PC-3 (cell line): Measurements from ENCODE around the gene SNX8. TPM values are rescaled to one million over a fixed set of nuclear protein-coding genes. Genes with fewer than 3 reads are reported as not detected.

Experiments used
- ATAC-seq: fragments of 200-7000 bp; cut with Tn5 transposase; 2 replicates; pipeline ENCODE4 v1.9.1; 2020; ENCODE audit warnings: mild to moderate bottlenecking, moderate library complexity
- BruUV-seq: library from RNA; stranded (reverse); fragments of 400-500 nt; replicated peaks from 2 replicates; lab custom pipeline; 2021; lab: Mats Ljungman, UMichigan
- CTCF ChIA-PET: fragments of 300-600 bp; sonication (Branson Sonifier 250); formaldehyde crosslinking; loops from one replicate; lab custom pipeline; 2022; ENCODE audit warnings: antibody characterized with exemption; lab: Charles Lee
- POLR2A ChIA-PET: fragments of 300-600 bp; sonication (Branson Sonifier 250); formaldehyde crosslinking; loops from one replicate; lab custom pipeline; 2022; ENCODE audit warnings: antibody characterized with exemption; ENCODE audit not compliant: unreplicated experiment; lab: Charles Lee
- DNase-seq: peaks from one replicate; pipeline ENCODE4 v3.0.0-alpha.2; 2015
- H2AFZ ChIP-seq: fragments of 300-600 bp; sonication (generic); 2 replicates; pipeline ENCODE4 v1.6.0; 2016; ENCODE audit warnings: antibody characterized with exemption, low read length
- H3F3A ChIP-seq: fragments of 300-600 bp; sonication (generic); one replicate; pipeline ENCODE4 v1.6.0; 2017; ENCODE audit warnings: antibody characterized with exemption, low read length, control low read depth, mild to moderate bottlenecking; ENCODE audit not compliant: unreplicated experiment
- H3K27ac ChIP-seq: fragments of 300-600 bp; sonication (generic); 2 replicates; pipeline ENCODE4 v1.5.1; 2016; ENCODE audit warnings: mild to moderate bottlenecking, low read length
- H3K27me3 ChIP-seq: fragments of 300-600 bp; sonication (generic); 2 replicates; pipeline ENCODE4 v1.6.1; 2016; ENCODE audit warnings: low read length, mixed read lengths
- H3K36me3 ChIP-seq: fragments of 300-600 bp; sonication (generic); 2 replicates; pipeline ENCODE4 v1.6.1; 2016; ENCODE audit warnings: low read depth, mixed run types, low read length, mixed read lengths
- H3K4me1 ChIP-seq: fragments of 300-600 bp; sonication (generic); 2 replicates; pipeline ENCODE4 v1.5.1; 2016; ENCODE audit warnings: low read length; ENCODE audit not compliant: insufficient read depth
- H3K4me2 ChIP-seq: fragments of 300-600 bp; sonication (generic); 2 replicates; pipeline ENCODE4 v1.6.0; 2016; ENCODE audit warnings: low read length
- H3K4me3 ChIP-seq: fragments of 300-600 bp; sonication (generic); 2 replicates; pipeline ENCODE4 v1.5.1; 2016; ENCODE audit warnings: mild to moderate bottlenecking, low read length, mixed read lengths
- H3K79me2 ChIP-seq: fragments of 300-600 bp; sonication (generic); 2 replicates; pipeline ENCODE4 v1.6.1; 2017; ENCODE audit warnings: low read length, mixed read lengths
- H3K9ac ChIP-seq: fragments of 300-600 bp; sonication (generic); 2 replicates; pipeline ENCODE4 v1.6.0; 2016; ENCODE audit warnings: mild to moderate bottlenecking, low read length
- H3K9me2 ChIP-seq: fragments of 300-600 bp; sonication (generic); replicated peaks from 2 replicates; pipeline ENCODE4 v1.6.1; 2016; ENCODE audit warnings: mixed run types, low read length, mixed read lengths
- H3K9me3 ChIP-seq: fragments of 300-600 bp; sonication (generic); 2 replicates; pipeline ENCODE4 v1.6.1; 2016; ENCODE audit warnings: low read length, mixed read lengths
- H4K20me1 ChIP-seq: fragments of 300-600 bp; sonication (generic); 2 replicates; pipeline ENCODE4 v1.6.1; 2016; ENCODE audit warnings: low read length, mixed read lengths
- EZH2 ChIP-seq: fragments of 300-600 bp; sonication (generic); IDR thresholded peaks from one replicate; pipeline ENCODE4 v1.6.1; 2017; ENCODE audit warnings: antibody characterized with exemption, mild to moderate bottlenecking, low read length; ENCODE audit not compliant: unreplicated experiment
- EZH2phosphoT487 ChIP-seq: fragments of 300-600 bp; sonication (generic); IDR thresholded peaks from 2 replicates; pipeline ENCODE4 v1.6.1; 2018; ENCODE audit warnings: mild to moderate bottlenecking, antibody characterized with exemption, low read length, borderline replicate concordance
- intact Hi-C: fragments of 100-400 bp; cut with micrococcal nuclease; formaldehyde crosslinking; loops from 2 replicates; pipeline ENCODE4 v1.9.0; 2023
- total RNA-seq: library from RNA; depleted of rRNA; stranded (reverse); fragments of >200 nt; gene quantifications from 2 replicates; pipeline ENCODE4 v1.2.3, GENCODE V29; 2014
- TF ChIP-seq, protein P1 (sequence below): fragments of 300-600 bp; sonication (generic); conservative IDR thresholded peaks from 2 replicates; pipeline ENCODE4 v1.5.1; 2017; ENCODE audit warnings: antibody characterized with exemption, low read depth, mild to moderate bottlenecking, low read length

The SNX8 gene
- total RNA-seq, 1 experiment from 2014 or later = 12.3 TPM

DNA sequence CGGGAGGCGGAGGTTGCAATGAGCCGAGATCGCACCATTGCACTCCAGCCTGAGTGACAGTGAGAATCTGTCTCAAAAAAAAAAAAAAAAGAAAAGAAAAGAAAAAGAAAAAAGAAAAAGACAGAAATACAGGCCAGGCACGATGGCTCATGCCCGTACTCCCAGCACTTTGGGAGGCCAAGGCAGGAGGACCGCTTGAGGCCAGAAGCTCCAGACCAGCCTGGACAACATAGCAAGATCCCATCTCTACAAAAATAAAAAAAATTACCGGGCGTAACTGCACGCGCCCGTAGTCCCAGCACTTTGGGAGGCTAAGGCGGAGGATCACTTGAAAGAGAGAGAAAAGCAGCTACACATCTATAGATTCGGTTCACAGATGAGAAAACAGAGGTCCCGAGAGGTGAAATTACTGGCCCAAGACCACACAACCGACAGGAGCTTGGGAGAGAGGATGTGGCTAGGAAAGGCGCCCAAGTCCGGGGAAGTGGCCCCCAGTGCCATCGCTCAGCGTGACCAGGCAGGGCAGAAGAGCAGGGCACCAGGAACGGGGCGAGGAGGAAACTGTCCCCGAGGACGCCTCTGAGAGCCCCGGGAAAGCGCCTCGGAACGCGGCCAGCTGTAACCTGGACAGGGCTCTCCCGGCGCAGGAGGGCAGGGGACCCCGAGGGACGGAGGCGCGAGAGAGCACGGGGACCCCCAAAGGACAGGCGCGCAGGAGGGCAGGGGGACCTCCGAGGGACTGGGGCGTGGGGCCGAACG is 612 bp downstream of the SNX8 start:
- Histone ChIP-seq H4K20me1 (no peaks in the 10 kb centered on the region), H3K9me3 (no peaks in the 10 kb centered on the region), H3F3A (no peaks in the 10 kb centered on the region), H3K36me3 (no peaks in the 10 kb centered on the region), H3K27ac (0 out of 2 replicates have a peak overlapping the region, but pooled peaks have one; percentile 11), H3K79me2 (peaks cover 38% of the 10 kb centered on the region), H3K9me2 (no peaks in the 10 kb centered on the region), H3K9ac (peak overlapping the region; percentile 83), H3K4me2 (peak overlapping the region; percentile 91), H3K4me1 (peaks cover 24% of the 10 kb centered on the region), H3K4me3 (peak overlapping the region; percentile 92), H2AFZ (peak overlapping the region; percentile 81), H3K27me3 (no peaks in the 10 kb centered on the region)
- TF ChIP-seq EZH2phosphoT487 = no peak
- no peak for TF ChIP-seq EZH2
- TF ChIP-seq, protein P1, sequence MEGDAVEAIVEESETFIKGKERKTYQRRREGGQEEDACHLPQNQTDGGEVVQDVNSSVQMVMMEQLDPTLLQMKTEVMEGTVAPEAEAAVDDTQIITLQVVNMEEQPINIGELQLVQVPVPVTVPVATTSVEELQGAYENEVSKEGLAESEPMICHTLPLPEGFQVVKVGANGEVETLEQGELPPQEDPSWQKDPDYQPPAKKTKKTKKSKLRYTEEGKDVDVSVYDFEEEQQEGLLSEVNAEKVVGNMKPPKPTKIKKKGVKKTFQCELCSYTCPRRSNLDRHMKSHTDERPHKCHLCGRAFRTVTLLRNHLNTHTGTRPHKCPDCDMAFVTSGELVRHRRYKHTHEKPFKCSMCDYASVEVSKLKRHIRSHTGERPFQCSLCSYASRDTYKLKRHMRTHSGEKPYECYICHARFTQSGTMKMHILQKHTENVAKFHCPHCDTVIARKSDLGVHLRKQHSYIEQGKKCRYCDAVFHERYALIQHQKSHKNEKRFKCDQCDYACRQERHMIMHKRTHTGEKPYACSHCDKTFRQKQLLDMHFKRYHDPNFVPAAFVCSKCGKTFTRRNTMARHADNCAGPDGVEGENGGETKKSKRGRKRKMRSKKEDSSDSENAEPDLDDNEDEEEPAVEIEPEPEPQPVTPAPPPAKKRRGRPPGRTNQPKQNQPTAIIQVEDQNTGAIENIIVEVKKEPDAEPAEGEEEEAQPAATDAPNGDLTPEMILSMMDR = no peak
- DNase-seq (peak; percentile 2), ATAC-seq (peak; percentile 21)
- BruUV-seq = no TSS peak
- ChIA-PET CTCF (interaction anchor here (0.6 kb wide), 1 partner anchor 246 kb away, joined by 4 read pairs; no protein-coding TSS in a partner anchor), POLR2A (no interaction called here)
- intact Hi-C loops = loop anchor here (2.0 to 5.0 kb wide), 2 partner anchors 51 to 65 kb away; no protein-coding TSS in a partner anchor

DNA sequence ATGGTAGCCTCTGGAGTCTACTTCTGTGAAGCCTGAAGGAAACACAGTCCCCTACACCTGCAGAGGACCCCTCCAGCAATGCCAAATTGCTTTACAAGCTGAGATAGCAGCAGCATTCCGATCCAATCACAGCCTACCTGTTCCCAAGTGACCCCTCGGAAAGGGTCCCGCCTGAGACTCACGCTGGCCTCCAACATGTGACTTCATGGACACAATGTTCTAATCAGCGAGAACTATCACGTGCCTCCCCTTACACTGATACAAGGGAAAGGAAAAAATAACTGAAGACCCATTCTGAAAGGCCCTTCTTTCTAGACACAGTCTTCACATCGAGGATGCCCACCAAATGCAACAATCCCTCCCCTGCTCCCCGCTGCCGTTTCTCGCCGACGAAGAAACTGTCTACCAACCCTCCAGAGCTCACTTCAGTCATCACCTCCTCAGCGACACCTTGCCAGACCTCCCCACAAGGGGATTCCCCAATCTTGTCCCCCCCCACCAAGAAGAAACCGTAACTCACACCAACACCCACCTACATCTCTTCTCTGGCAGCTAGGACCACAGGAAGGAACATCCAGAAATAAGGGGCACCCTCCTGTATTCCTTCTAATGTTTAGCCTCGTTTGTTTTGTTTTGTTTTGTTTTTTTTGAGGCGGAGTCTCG is 1.8 kb downstream of the SNX8 start:
- intact Hi-C loops = loop anchor here (5.0 kb wide), 1 partner anchor 50 kb away; no protein-coding TSS in a partner anchor
- DNase-seq (no peak), ATAC-seq (no peak)
- Histone ChIP-seq H3K4me3 (no peak overlapping the region), H4K20me1 (no peaks in the 10 kb centered on the region), H3K9me3 (no peaks in the 10 kb centered on the region), H3K4me2 (no peak overlapping the region), H3K27ac (no peak overlapping the region), H3F3A (no peaks in the 10 kb centered on the region), H2AFZ (no peak overlapping the region), H3K9ac (no peak overlapping the region), H3K9me2 (no peaks in the 10 kb centered on the region), H3K79me2 (peaks cover 48% of the 10 kb centered on the region), H3K27me3 (no peaks in the 10 kb centered on the region), H3K36me3 (no peaks in the 10 kb centered on the region), H3K4me1 (peaks cover 24% of the 10 kb centered on the region)
- ChIA-PET CTCF (no interaction called here), POLR2A (no interaction called here)
- TF ChIP-seq EZH2 = no peak
- TF ChIP-seq, protein P1 = no peak
- TSS peak; percentile 51 for BruUV-seq
